Gastroesophageal sphincter (tissue), 3 donors: Measurements from ENCODE around the gene GALNTL6.

ENCODE experiments used
- CTCF ChIP-seq, 4 experiments: fragments of 200-600 bp in 2 of 4; fragments of 450-650 bp in 2 of 4; sonication (generic) in 1 of 4; IDR thresholded peaks; one replicate each; pipeline ENCODE4 v1.5.1; 2017 to 2019; ENCODE audit warnings: antibody characterized with exemption in 4 of 4, mild to moderate bottlenecking in 2 of 4, moderate library complexity in 2 of 4
- POLR2A ChIP-seq, 2 donors: fragments of 450-650 bp; IDR thresholded peaks; one replicate each; pipeline ENCODE4 v1.6.1; 2017; ENCODE audit warnings: antibody characterized with exemption in 2 of 2, mild to moderate bottlenecking in 2 of 2, moderate library complexity in 1 of 2

- TF ChIP-seq CTCF (IDR thresholded peaks at IDR 0.05) (no peak), POLR2A (IDR thresholded peaks at IDR 0.05) (no peak)
Observed at GRCh38 chr4:172018358-172018757, 205.2 kb downstream of the GALNTL6 start.
